Ectodermal cell (in vitro differentiated cells): ENCODE results near the gene FTO.

Source experiments
- H3K27ac ChIP-seq: 2 replicates; pipeline ENCODE4 v1.7.0; 2013; ENCODE audit warnings: mild to moderate bottlenecking, low read depth, low read length; ENCODE audit not compliant: insufficient read depth, poor library complexity, severe bottlenecking
- H3K27me3 ChIP-seq: 2 replicates; pipeline ENCODE4 v1.7.0; 2013; ENCODE audit warnings: mild to moderate bottlenecking, low read length; ENCODE audit not compliant: insufficient read depth, control insufficient read depth, poor library complexity, severe bottlenecking
- H3K36me3 ChIP-seq: one replicate; pipeline ENCODE4 v1.7.0; 2013; ENCODE audit warnings: low read length; ENCODE audit not compliant: control insufficient read depth, insufficient read depth
- H3K4me1 ChIP-seq: one replicate; pipeline ENCODE4 v1.7.0; 2013; ENCODE audit warnings: low read length; ENCODE audit not compliant: control insufficient read depth, insufficient read depth
- H3K4me3 ChIP-seq: 2 replicates; pipeline ENCODE4 v1.7.0; 2013; ENCODE audit warnings: low read depth, low read length, control low read depth; ENCODE audit not compliant: insufficient read depth
- H3K9me3 ChIP-seq: 2 replicates; pipeline ENCODE4 v1.7.0; 2013; ENCODE audit warnings: mild to moderate bottlenecking, low read length, moderate library complexity; ENCODE audit not compliant: control insufficient read depth
- WGBS, 2 experiments: methylation state at CpG; one replicate each; pipeline ENCODE4 v1.1.7; 2013; ENCODE audit warnings: missing lambda C conversion rate in 2 of 2; 5-methylcytosine and 5-hydroxymethylcytosine counted together

The FTO gene

DNA sequence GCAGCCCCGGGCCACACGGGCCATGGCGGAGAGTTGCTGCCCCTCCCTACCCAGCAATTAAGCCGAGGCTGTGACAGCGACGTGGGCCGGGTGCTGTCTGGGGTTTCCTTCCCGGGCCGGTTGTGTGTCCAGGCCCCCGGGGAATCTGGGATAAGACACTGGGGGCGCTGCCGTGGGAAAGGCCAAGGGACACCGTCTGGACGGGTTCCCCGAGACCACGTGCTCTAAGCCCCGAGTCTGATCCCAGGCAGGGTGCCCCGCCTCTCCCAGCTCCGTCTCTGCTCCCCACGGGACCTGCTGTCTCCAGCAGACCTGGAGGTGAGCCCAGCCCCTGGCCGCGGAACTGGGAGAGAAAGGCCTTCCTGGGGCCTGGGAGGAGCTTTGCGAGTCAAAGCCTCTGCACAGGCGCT is 490.4 kb downstream of the FTO start:
- H3K27me3 ChIP-seq: no peaks in the 10 kb centered on the region
- no peaks in the 10 kb centered on the region for H3K9me3 ChIP-seq
- WGBS, 2 experiments: 69 to 74% methylated on average over 24 of the region's 24 CpGs
- H3K36me3 ChIP-seq: no peaks in the 10 kb centered on the region
- H3K27ac ChIP-seq: no peak overlapping the region
- no peak overlapping the region for H3K4me3 ChIP-seq
- peaks cover 5% of the 10 kb centered on the region for H3K4me1 ChIP-seq

DNA sequence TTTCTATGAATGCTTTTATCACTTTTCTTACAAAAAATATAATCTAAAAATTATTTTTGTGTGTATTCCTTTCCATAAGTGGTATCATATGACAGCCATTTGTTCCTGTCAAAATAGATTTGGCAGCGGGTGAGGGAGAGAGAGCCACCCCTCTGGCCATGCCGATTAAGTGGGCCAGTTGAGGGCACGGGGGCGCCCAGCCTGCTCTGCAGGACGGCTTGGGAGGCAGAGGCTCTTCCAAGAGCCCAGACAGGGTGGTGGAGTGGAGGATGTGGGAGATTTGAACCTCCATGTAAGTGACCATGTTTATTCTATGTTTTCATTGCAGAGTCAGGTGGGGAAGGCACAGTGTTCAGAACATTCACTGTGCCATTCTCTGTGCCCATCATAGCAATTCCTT is 493.8 kb downstream of the FTO start:
- Histone ChIP-seq H3K27ac (no peak overlapping the region), H3K4me1 (peaks cover 5% of the 10 kb centered on the region), H3K9me3 (no peaks in the 10 kb centered on the region), H3K27me3 (no peaks in the 10 kb centered on the region), H3K4me3 (no peak overlapping the region), H3K36me3 (no peaks in the 10 kb centered on the region)
- WGBS, 2 experiments: 97% methylated on average over 5 of the region's 5 CpGs

DNA sequence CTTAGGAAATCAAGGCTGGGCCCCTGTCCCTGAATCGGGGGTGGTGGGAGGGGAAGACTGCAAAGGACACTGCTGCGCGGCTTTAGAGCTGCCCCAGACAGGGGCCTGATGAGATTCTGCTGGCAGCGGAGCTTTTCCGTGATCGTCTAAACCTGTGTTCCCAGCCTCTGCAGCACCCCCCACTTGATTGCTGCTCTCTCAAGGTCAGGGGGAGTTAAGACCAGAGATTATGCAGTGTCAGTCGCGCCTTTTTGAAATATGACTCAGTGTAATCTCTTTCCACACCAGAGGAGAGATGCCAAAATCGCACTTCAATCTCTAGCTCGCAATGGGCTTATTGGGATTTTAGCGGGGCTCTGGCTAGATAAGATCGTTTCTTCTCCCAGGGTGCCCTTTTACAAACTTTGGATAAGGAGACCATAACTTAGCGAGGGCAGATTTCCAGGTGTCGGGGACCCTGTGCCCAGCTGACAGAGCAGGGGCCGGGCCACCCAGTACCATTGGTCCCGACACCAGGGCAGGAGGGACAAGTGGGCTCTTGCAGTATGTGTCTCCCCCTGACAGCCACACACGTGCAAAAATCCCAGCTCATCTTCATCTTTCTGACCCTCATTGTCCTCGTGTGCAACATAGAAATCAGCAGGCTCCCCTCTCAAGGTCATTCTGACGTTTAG is 495.7 kb downstream of the FTO start:
- 92% methylated on average over 19 of the region's 19 CpGs for WGBS, 2 experiments
- Histone ChIP-seq H3K4me1 (no peaks in the 10 kb centered on the region), H3K27ac (no peak overlapping the region)

DNA sequence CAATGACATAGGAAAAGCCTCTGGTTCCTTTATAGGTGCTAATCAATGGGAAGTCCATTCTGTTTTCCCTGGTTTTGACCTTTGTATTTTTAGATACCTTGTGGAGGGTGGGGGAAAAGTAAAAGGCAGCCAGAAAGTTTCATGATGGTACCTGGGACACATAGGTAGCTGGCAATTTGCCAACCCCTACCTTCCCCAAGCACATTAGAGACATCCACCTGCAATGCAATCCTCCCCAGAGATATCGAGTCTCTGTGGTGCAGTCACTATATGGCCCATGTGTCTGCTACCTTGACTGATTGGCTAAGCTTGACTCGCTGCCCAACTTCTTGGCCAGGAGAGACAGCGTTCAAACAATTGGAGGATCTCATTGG is 496.2 kb downstream of the FTO start:
- Histone ChIP-seq H3K27me3 (no peaks in the 10 kb centered on the region), H3K4me1 (no peaks in the 10 kb centered on the region), H3K36me3 (no peaks in the 10 kb centered on the region), H3K27ac (no peak overlapping the region), H3K9me3 (no peaks in the 10 kb centered on the region), H3K4me3 (no peak overlapping the region)
- WGBS, 2 experiments: 94% methylated on average over 3 of the region's 3 CpGs

More for the DNA sequence above, 495.7 kb downstream of the FTO start:
- H3K9me3 ChIP-seq: no peaks in the 10 kb centered on the region
- no peaks in the 10 kb centered on the region for H3K27me3 ChIP-seq
- H3K36me3 ChIP-seq: no peaks in the 10 kb centered on the region
- no peak overlapping the region for H3K4me3 ChIP-seq

DNA sequence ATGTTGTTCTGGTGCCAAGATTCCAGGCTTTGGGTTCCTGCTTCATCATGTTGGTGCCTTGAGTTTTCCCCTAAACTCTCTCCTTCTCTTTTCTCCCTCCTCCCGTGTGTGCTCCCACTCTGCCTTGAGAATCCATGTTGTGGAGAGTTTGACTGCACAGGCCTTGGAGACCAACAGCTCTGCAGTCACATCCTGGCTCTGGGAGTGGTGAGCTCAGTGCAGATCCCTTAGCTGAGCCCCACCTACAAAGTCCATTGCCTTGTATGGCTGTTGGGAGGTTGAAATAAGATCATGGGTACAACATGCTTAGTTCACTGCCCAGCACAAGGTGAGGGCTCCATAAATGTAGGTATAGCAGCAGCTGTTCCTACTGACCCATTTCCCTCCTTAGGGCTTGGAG is 496.8 kb downstream of the FTO start:
- H3K4me1 ChIP-seq: no peaks in the 10 kb centered on the region
- no peak overlapping the region for H3K27ac ChIP-seq
- 92 to 95% methylated on average over 1 of the region's 1 CpG for WGBS, 2 experiments

DNA sequence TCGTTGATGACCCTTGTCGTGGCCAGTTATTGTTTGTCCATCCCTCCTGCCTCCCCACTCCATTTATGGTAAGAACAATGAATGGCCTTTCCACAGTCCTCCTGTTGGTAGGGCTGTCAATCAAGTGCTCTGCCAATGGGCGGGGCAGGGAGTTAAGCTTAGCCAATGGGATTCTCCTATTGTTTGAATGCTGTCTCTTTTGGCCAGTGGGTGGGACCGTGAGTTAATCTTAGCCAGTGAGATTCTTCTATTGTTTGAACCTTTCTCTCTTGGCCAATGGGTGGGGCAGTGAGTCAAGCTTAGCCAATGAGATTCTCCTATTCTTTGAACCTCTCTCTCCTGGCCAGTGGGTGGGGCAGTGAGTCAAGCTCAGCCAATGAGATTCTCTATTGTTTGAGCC is 497.2 kb downstream of the FTO start:
- H3K27ac ChIP-seq: no peak overlapping the region
- H3K4me3 ChIP-seq: no peak overlapping the region
- no peaks in the 10 kb centered on the region for H3K27me3 ChIP-seq
- H3K9me3 ChIP-seq: no peaks in the 10 kb centered on the region
- 96 to 99% methylated on average over 4 of the region's 4 CpGs for WGBS, 2 experiments
- no peaks in the 10 kb centered on the region for H3K4me1 ChIP-seq
- no peaks in the 10 kb centered on the region for H3K36me3 ChIP-seq

More for the DNA sequence above, 496.8 kb downstream of the FTO start:
- H3K27me3 ChIP-seq: no peaks in the 10 kb centered on the region
- H3K9me3 ChIP-seq: no peaks in the 10 kb centered on the region
- no peak overlapping the region for H3K4me3 ChIP-seq
- no peaks in the 10 kb centered on the region for H3K36me3 ChIP-seq
